H9 (cell line): ENCODE data around the gene SRD5A2. TPM values are rescaled to one million over a fixed set of nuclear protein-coding genes. Genes with fewer than 3 reads are reported as not detected.

Source experiments
- DNase-seq: peaks from one replicate; pipeline ENCODE4 v3.0.0-alpha.2; 2017
- H2AFZ ChIP-seq: one replicate; pipeline ENCODE4 v1.6.1; 2013; ENCODE audit warnings: mild to moderate bottlenecking, low read length, control low read depth, moderate library complexity
- H2AK5ac ChIP-seq: 2 replicates; pipeline ENCODE4 v1.6.1; 2013; ENCODE audit warnings: low read length, control low read depth, mixed read lengths; ENCODE audit not compliant: insufficient read length
- H2BK120ac ChIP-seq: one replicate; pipeline ENCODE4 v1.6.1; 2013; ENCODE audit warnings: low read depth, mild to moderate bottlenecking, low read length, control low read depth, inconsistent platforms; ENCODE audit not compliant: poor library complexity, severe bottlenecking
- H2BK12ac ChIP-seq: 2 replicates; pipeline ENCODE4 v1.6.1; 2013; ENCODE audit warnings: low read length, control low read depth, mixed read lengths, low read depth; ENCODE audit not compliant: insufficient read length
- H2BK15ac ChIP-seq: 2 replicates; pipeline ENCODE4 v1.6.1; 2013; ENCODE audit warnings: low read depth, low read length, control low read depth
- H2BK20ac ChIP-seq: one replicate; pipeline ENCODE4 v1.6.1; 2013; ENCODE audit warnings: low read depth, mild to moderate bottlenecking, low read length, control low read depth, inconsistent platforms; ENCODE audit not compliant: poor library complexity, severe bottlenecking
- H2BK5ac ChIP-seq: 2 replicates; pipeline ENCODE4 v1.6.1; 2013; ENCODE audit warnings: low read length, control low read depth, mixed read lengths; ENCODE audit not compliant: insufficient read length
- H3K14ac ChIP-seq: 2 replicates; pipeline ENCODE4 v1.6.1; 2013; ENCODE audit warnings: low read length, control low read depth; ENCODE audit not compliant: insufficient read depth
- H3K18ac ChIP-seq: 2 replicates; pipeline ENCODE4 v1.6.1; 2013; ENCODE audit warnings: low read depth, mild to moderate bottlenecking, mixed read lengths, low read length, control low read depth; ENCODE audit not compliant: insufficient read length
- H3K23ac ChIP-seq: 2 replicates; pipeline ENCODE4 v1.6.1; 2013; ENCODE audit warnings: low read length, control low read depth, mixed read lengths, low read depth; ENCODE audit not compliant: insufficient read length
- H3K23me2 ChIP-seq: 2 replicates; pipeline ENCODE4 v1.6.1; 2013; ENCODE audit warnings: low read depth, mild to moderate bottlenecking, mixed read lengths, low read length, control low read depth; ENCODE audit not compliant: insufficient read length, poor library complexity, severe bottlenecking
- H3K27ac ChIP-seq: 2 replicates; pipeline ENCODE4 v1.5.1; 2013; ENCODE audit warnings: low read length, control low read depth, mixed read lengths, low read depth; ENCODE audit not compliant: insufficient read length
- H3K27me3 ChIP-seq: 2 replicates; pipeline ENCODE4 v1.6.1; 2013; ENCODE audit warnings: low read length, control low read depth, inconsistent platforms; ENCODE audit not compliant: insufficient read depth
- H3K4ac ChIP-seq: 2 replicates; pipeline ENCODE4 v1.6.1; 2013; ENCODE audit warnings: low read depth, mild to moderate bottlenecking, control low read depth, inconsistent platforms, low read length, moderate library complexity
- H3K4me1 ChIP-seq: 2 replicates; pipeline ENCODE4 v1.6.1; 2013; ENCODE audit warnings: low read length, control low read depth, inconsistent platforms; ENCODE audit not compliant: insufficient read depth
- H3K4me2 ChIP-seq: 2 replicates; pipeline ENCODE4 v1.6.1; 2013; ENCODE audit warnings: low read length, control low read depth, mixed read lengths; ENCODE audit not compliant: insufficient read length, insufficient read depth
- H3K56ac ChIP-seq: 2 replicates; pipeline ENCODE4 v1.6.1; 2013; ENCODE audit warnings: low read depth, mild to moderate bottlenecking, mixed read lengths, low read length, control low read depth; ENCODE audit not compliant: insufficient read length
- H3K79me1 ChIP-seq: 2 replicates; pipeline ENCODE4 v1.6.1; 2013; ENCODE audit warnings: low read depth, mild to moderate bottlenecking, moderate library complexity, low read length, control low read depth, inconsistent platforms; ENCODE audit not compliant: insufficient read depth, poor library complexity, severe bottlenecking
- H3K79me2 ChIP-seq: 2 replicates; pipeline ENCODE4 v1.6.1; 2013; ENCODE audit warnings: low read length, control low read depth, inconsistent platforms; ENCODE audit not compliant: insufficient read depth
- H3K9ac ChIP-seq: 2 replicates; pipeline ENCODE4 v1.6.1; 2013; ENCODE audit warnings: low read length, control low read depth, mixed read lengths; ENCODE audit not compliant: insufficient read length; ENCODE audit errors: extremely low read depth
- H3K9me3 ChIP-seq: one replicate; pipeline ENCODE4 v1.6.1; 2013; ENCODE audit warnings: low read depth, low read length, inconsistent platforms; ENCODE audit not compliant: control insufficient read depth
- H3T11ph ChIP-seq: one replicate; pipeline ENCODE4 v1.6.1; 2013; ENCODE audit warnings: mild to moderate bottlenecking, low read length, control low read depth, inconsistent platforms
- H4K20me1 ChIP-seq: one replicate; pipeline ENCODE4 v1.6.1; 2013; ENCODE audit not compliant: control insufficient read depth, insufficient read length, insufficient read depth
- H4K5ac ChIP-seq: 2 replicates; pipeline ENCODE4 v1.6.1; 2013; ENCODE audit warnings: low read depth, mild to moderate bottlenecking, mixed read lengths, low read length, control low read depth; ENCODE audit not compliant: insufficient read length
- H4K8ac ChIP-seq: replicated peaks from 2 replicates; pipeline ENCODE4 v1.6.1; 2013; ENCODE audit warnings: low read length, control low read depth, mixed read lengths, low read depth; ENCODE audit not compliant: insufficient read length
- H4K91ac ChIP-seq: 2 replicates; pipeline ENCODE4 v1.6.1; 2013; ENCODE audit warnings: low read depth, mild to moderate bottlenecking, moderate library complexity, mixed read lengths, low read length, control low read depth; ENCODE audit not compliant: insufficient read length
- H3K27ac Mint-ChIP-seq, 3 experiments: 2 replicates in 2 of 3; 3 replicates in 1 of 3; pipeline ENCODE4 v1.8.0; 2020 to 2021; ENCODE audit warnings: mixed read lengths in 3 of 3, mild to moderate bottlenecking in 1 of 3, moderate library complexity in 1 of 3
- H3K27me3 Mint-ChIP-seq: 2 replicates; pipeline ENCODE4 v1.8.0; 2021; ENCODE audit warnings: low read depth, mild to moderate bottlenecking, moderate library complexity, mixed read lengths
- H3K36me3 Mint-ChIP-seq, 3 experiments: 2 replicates in 2 of 3; 3 replicates in 1 of 3; pipeline ENCODE4 v1.8.0; 2020 to 2021; ENCODE audit warnings: low read depth in 3 of 3, mixed read lengths in 3 of 3; ENCODE audit not compliant: insufficient read depth in 1 of 3
- H3K4me1 Mint-ChIP-seq, 2 experiments: 2 replicates each; pipeline ENCODE4 v1.8.0; 2020; ENCODE audit warnings: mixed read lengths in 2 of 2
- H3K4me3 Mint-ChIP-seq, 2 experiments: 2 replicates in 1 of 2; 3 replicates in 1 of 2; pipeline ENCODE4 v1.8.0; 2020 to 2021; ENCODE audit warnings: mild to moderate bottlenecking in 2 of 2, mixed read lengths in 2 of 2, moderate library complexity in 1 of 2
- H3K9me3 Mint-ChIP-seq, 2 experiments: 2 replicates in 1 of 2; 3 replicates in 1 of 2; pipeline ENCODE4 v1.8.0; 2020; ENCODE audit warnings: mild to moderate bottlenecking in 2 of 2, mixed read lengths in 2 of 2, moderate library complexity in 1 of 2
- CTCF ChIP-seq: fragments of 200-600 bp; sonication (generic); conservative IDR thresholded peaks from 3 replicates; pipeline ENCODE4 v1.8.0; 2021; ENCODE audit warnings: antibody characterized with exemption, mild to moderate bottlenecking
- WGBS: extraction: QIAGEN DNeasy Blood & Tissue Kit; methylation state at CpG from one replicate; pipeline ENCODE4 v1.1.7; 2013; ENCODE audit warnings: missing lambda C conversion rate, low lambda C conversion rate, mixed read lengths; ENCODE audit not compliant: insufficient read length; ENCODE audit errors: extremely low coverage; 5-methylcytosine and 5-hydroxymethylcytosine counted together
- total RNA-seq: library from RNA; stranded (reverse); gene quantifications from 2 replicates; pipeline ENCODE4 v1.2.1, GENCODE V29; 2021

SRD5A2 gene
- total RNA-seq, 1 experiment from 2014 or later: not detected

- WGBS: no CpG with 5 or more reads among the region's 7 CpGs
- H3K9me3 ChIP-seq: no peaks in the 10 kb centered on the region
- no peak overlapping the region for H3K56ac ChIP-seq
- no peaks in the 10 kb centered on the region for H3K27me3 ChIP-seq
- no peak overlapping the region for H3K27ac ChIP-seq
- H3K14ac ChIP-seq: no peak overlapping the region
- no peak overlapping the region for H3K4ac ChIP-seq
- no peak for DNase-seq
- H4K20me1 ChIP-seq: no peaks in the 10 kb centered on the region
- H2BK20ac ChIP-seq: no peak overlapping the region
- no peak overlapping the region for H3K23ac ChIP-seq
- H3K18ac ChIP-seq: no peak overlapping the region
- H3K9ac ChIP-seq: no peak overlapping the region
- H3K79me1 ChIP-seq: no peaks in the 10 kb centered on the region
- H3K4me1 Mint-ChIP-seq: no peaks in the 10 kb centered on the region
- no peak overlapping the region for H3K4me2 ChIP-seq
- no peak overlapping the region for H3T11ph ChIP-seq
- H4K8ac ChIP-seq: no peak overlapping the region
- no peak overlapping the region for H4K5ac ChIP-seq
- H3K27ac Mint-ChIP-seq: no peak overlapping the region
- no peaks in the 10 kb centered on the region for H3K36me3 Mint-ChIP-seq
- no peak overlapping the region for H2BK5ac ChIP-seq
- H4K91ac ChIP-seq: no peak overlapping the region
- no peak overlapping the region for H2AFZ ChIP-seq
- no peak overlapping the region for H3K4me3 Mint-ChIP-seq
- H3K9me3 Mint-ChIP-seq: peaks cover 8 to 17% of the 10 kb centered on the region in 2 experiments; a peak in 4 of 5 replicates
- no peak overlapping the region for H2BK12ac ChIP-seq
- 0 out of 2 replicates have a peak, but pooled peaks cover 2% of the 10 kb centered on the region for H3K27me3 Mint-ChIP-seq
- H2BK15ac ChIP-seq: no peak overlapping the region
- no peak overlapping the region for H2BK120ac ChIP-seq
- no peaks in the 10 kb centered on the region for H3K79me2 ChIP-seq
- no peak for TF ChIP-seq CTCF
- no peak overlapping the region for H2AK5ac ChIP-seq
- no peaks in the 10 kb centered on the region for H3K23me2 ChIP-seq
- no peaks in the 10 kb centered on the region for H3K4me1 ChIP-seq
Observed at GRCh38 chr2:31558401-31559295, 22.1 kb downstream of the SRD5A2 start.
